ENCODE measurements around the gene CADM1. TPM values are rescaled to one million over a fixed set of nuclear protein-coding genes. Genes with fewer than 3 reads are reported as not detected.

CADM1 gene
- total and polyA plus RNA-seq, 2 donors (not counting 1 experiment from before 2014, with no cell fraction given) = 15.4 to 86.0 TPM

GRCh38 chr11:115135936-115136335 lies 368.3 kb downstream of the CADM1 start:
- H3K36me3 ChIP-seq (ENCODE audit: control insufficient read depth, insufficient read depth, low read length) = no peaks in the 10 kb centered on the region
- no peaks in the 10 kb centered on the region for H3K9me3 ChIP-seq (ENCODE audit: control insufficient read depth, insufficient read depth, low read depth, low read length)
- H3K27ac ChIP-seq (ENCODE audit: insufficient read depth, low read length) = no peak overlapping the region
- H2AFZ ChIP-seq (ENCODE audit: low read length) = no peak overlapping the region
- no peaks in the 10 kb centered on the region for H3K79me2 ChIP-seq (ENCODE audit: control insufficient read depth, insufficient read depth, low read length)
- H3K4me1 ChIP-seq (ENCODE audit: control insufficient read depth, extremely low read depth, insufficient read depth, low read length) = no peaks in the 10 kb centered on the region
- no peaks in the 10 kb centered on the region for H3K27me3 ChIP-seq (ENCODE audit: control insufficient read depth, insufficient read depth, low read length)
- no peaks in the 10 kb centered on the region for H4K20me1 ChIP-seq (ENCODE audit: control insufficient read depth, extremely low read depth, insufficient read depth, low read length)
- no peak overlapping the region for H3K4me2 ChIP-seq (ENCODE audit: extremely low read depth, insufficient read depth, low read length)
- TF ChIP-seq CTCF (conservative IDR thresholded peaks at IDR 0.05 in 1 of 2, IDR thresholded peaks at IDR 0.05 in 1 of 2; ENCODE audit: low read depth in 1 of 2, low read length in 2 of 2) (no peak), EZH2 (IDR thresholded peaks at IDR 0.05; ENCODE audit: low read length, missing control alignments) (no peak)
- no peak overlapping the region for H3K4me3 ChIP-seq (replicated peaks in 1 of 4; ENCODE audit: control extremely low read depth in 1 of 4, insufficient read depth in 1 of 4, low read depth in 3 of 4, low read length in 4 of 4)
- no peak for DNase-seq (ENCODE audit: low read depth in 2 of 2)
- no peak overlapping the region for H3K9ac ChIP-seq (ENCODE audit: insufficient read depth, low read length)

GRCh38 chr11:115134926-115135325 lies 369.3 kb downstream of the CADM1 start:
- Histone ChIP-seq H2AFZ (ENCODE audit: low read length) (no peak overlapping the region), H3K9ac (ENCODE audit: insufficient read depth, low read length) (no peak overlapping the region), H4K20me1 (ENCODE audit: control insufficient read depth, extremely low read depth, insufficient read depth, low read length) (no peaks in the 10 kb centered on the region), H3K27ac (ENCODE audit: insufficient read depth, low read length) (no peak overlapping the region), H3K36me3 (ENCODE audit: control insufficient read depth, insufficient read depth, low read length) (no peaks in the 10 kb centered on the region), H3K4me2 (ENCODE audit: extremely low read depth, insufficient read depth, low read length) (no peak overlapping the region), H3K4me1 (ENCODE audit: control insufficient read depth, extremely low read depth, insufficient read depth, low read length) (no peaks in the 10 kb centered on the region), H3K27me3 (ENCODE audit: control insufficient read depth, insufficient read depth, low read length) (no peaks in the 10 kb centered on the region), H3K79me2 (ENCODE audit: control insufficient read depth, insufficient read depth, low read length) (no peaks in the 10 kb centered on the region), H3K9me3 (ENCODE audit: control insufficient read depth, insufficient read depth, low read depth, low read length) (no peaks in the 10 kb centered on the region), H3K4me3 (replicated peaks in 1 of 4; ENCODE audit: control extremely low read depth in 1 of 4, insufficient read depth in 1 of 4, low read depth in 3 of 4, low read length in 4 of 4) (no peak overlapping the region)
- TF ChIP-seq EZH2 (IDR thresholded peaks at IDR 0.05; ENCODE audit: low read length, missing control alignments) (no peak), CTCF (conservative IDR thresholded peaks at IDR 0.05 in 1 of 2, IDR thresholded peaks at IDR 0.05 in 1 of 2; ENCODE audit: low read depth in 1 of 2, low read length in 2 of 2) (no peak)
- DNase-seq (ENCODE audit: low read depth in 2 of 2) = no peak

GRCh38 chr11:115133475-115134209 lies 370.6 kb downstream of the CADM1 start:
- no peaks in the 10 kb centered on the region for H3K4me1 ChIP-seq (ENCODE audit: control insufficient read depth, extremely low read depth, insufficient read depth, low read length)
- no peaks in the 10 kb centered on the region for H3K27me3 ChIP-seq (ENCODE audit: control insufficient read depth, insufficient read depth, low read length)
- no peak overlapping the region for H3K27ac ChIP-seq (ENCODE audit: insufficient read depth, low read length)
- no peaks in the 10 kb centered on the region for H3K36me3 ChIP-seq (ENCODE audit: control insufficient read depth, insufficient read depth, low read length)
- no peaks in the 10 kb centered on the region for H4K20me1 ChIP-seq (ENCODE audit: control insufficient read depth, extremely low read depth, insufficient read depth, low read length)
- H3K4me2 ChIP-seq (ENCODE audit: extremely low read depth, insufficient read depth, low read length) = no peak overlapping the region
- H3K9me3 ChIP-seq (ENCODE audit: control insufficient read depth, insufficient read depth, low read depth, low read length) = no peaks in the 10 kb centered on the region
- no peaks in the 10 kb centered on the region for H3K79me2 ChIP-seq (ENCODE audit: control insufficient read depth, insufficient read depth, low read length)
- H3K4me3 ChIP-seq (replicated peaks in 1 of 4; ENCODE audit: control extremely low read depth in 1 of 4, insufficient read depth in 1 of 4, low read depth in 3 of 4, low read length in 4 of 4) = no peak overlapping the region
- no peak for DNase-seq (ENCODE audit: low read depth in 2 of 2)
- TF ChIP-seq EZH2 (IDR thresholded peaks at IDR 0.05; ENCODE audit: low read length, missing control alignments) = no peak
- no peak for TF ChIP-seq CTCF (conservative IDR thresholded peaks at IDR 0.05 in 1 of 2, IDR thresholded peaks at IDR 0.05 in 1 of 2; ENCODE audit: low read depth in 1 of 2, low read length in 2 of 2)
- H2AFZ ChIP-seq (ENCODE audit: low read length) = no peak overlapping the region
- no peak overlapping the region for H3K9ac ChIP-seq (ENCODE audit: insufficient read depth, low read length)
